ENCODE results near the gene PLK3.
A peak's percentile ranks its signal among the peaks of the same experiment; 100 is the strongest.
"Not testable (repeated sequence)": the region's sequence is repeated elsewhere in the genome, so short reads cannot be mapped to it uniquely, and the experiment has no call there.

PLK3 gene

GRCh38 chr1:44799770-44800584 is at the start of gene PLK3:
Gene PLK3, plus strand, starts transcription at chr1:44800377. Its CDS starts 87 bp downstream, at chr1:44800464.
- DNase-seq (ENCODE audit: low read depth in 3 of 3, low spot score in 1 of 3): peak; percentile 94 to 99 (median 98)

GRCh38 chr1:44757420-44757819 is 42.8 kb upstream of the PLK3 start:
- no peak for DNase-seq (ENCODE audit: low read depth in 3 of 3, low spot score in 1 of 3)

- DNase-seq (ENCODE audit: low read depth in 3 of 3, low spot score in 1 of 3): no peak
Measured at GRCh38 chr1:44759077-44759476, 41.1 kb upstream of the PLK3 start.

- DNase-seq (ENCODE audit: low read depth in 3 of 3, low spot score in 1 of 3): no peak
Measured at GRCh38 chr1:44760876-44761275, 39.3 kb upstream of the PLK3 start.

GRCh38 chr1:44766421-44766820 is 33.8 kb upstream of the PLK3 start:
- DNase-seq (ENCODE audit: low read depth in 3 of 3, low spot score in 1 of 3): not testable (repeated sequence)

- peak; percentile 74 to 77 (median 76) for DNase-seq (ENCODE audit: low read depth in 3 of 3, low spot score in 1 of 3)
Measured at GRCh38 chr1:44775078-44775929, 24.9 kb upstream of the PLK3 start, which contains the start of gene RPS8. Gene RPS8, plus strand, starts transcription at chr1:44775540. Its CDS starts 57 bp downstream, at chr1:44775597.

GRCh38 chr1:44775930-44776729 is 24.0 kb upstream of the PLK3 start:
- DNase-seq (ENCODE audit: low read depth in 3 of 3, low spot score in 1 of 3): peak in 1 of 3 donors; percentile 39

- DNase-seq (ENCODE audit: low read depth in 3 of 3, low spot score in 1 of 3): no peak
Measured at GRCh38 chr1:44776730-44777068, 23.5 kb upstream of the PLK3 start.

GRCh38 chr1:44777547-44777946 is 22.6 kb upstream of the PLK3 start:
- no peak for DNase-seq (ENCODE audit: low read depth in 3 of 3, low spot score in 1 of 3)

GRCh38 chr1:44777969-44778635 is 22.1 kb upstream of the PLK3 start:
- no peak for DNase-seq (ENCODE audit: low read depth in 3 of 3, low spot score in 1 of 3)

GRCh38 chr1:44778705-44779576 is 21.2 kb upstream of the PLK3 start:
- no peak for DNase-seq (ENCODE audit: low read depth in 3 of 3, low spot score in 1 of 3)

- DNase-seq (ENCODE audit: low read depth in 3 of 3, low spot score in 1 of 3): no peak
Measured at GRCh38 chr1:44780583-44781121, 19.5 kb upstream of the PLK3 start.

- no peak for DNase-seq (ENCODE audit: low read depth in 3 of 3, low spot score in 1 of 3)
Measured at GRCh38 chr1:44783697-44784093, 16.5 kb upstream of the PLK3 start.

GRCh38 chr1:44784094-44785028 is 15.8 kb upstream of the PLK3 start:
- DNase-seq (ENCODE audit: low read depth in 3 of 3, low spot score in 1 of 3): no peak

- no peak for DNase-seq (ENCODE audit: low read depth in 3 of 3, low spot score in 1 of 3)
Measured at GRCh38 chr1:44785029-44785380, 15.2 kb upstream of the PLK3 start.

- no peak for DNase-seq (ENCODE audit: low read depth in 3 of 3, low spot score in 1 of 3)
Measured at GRCh38 chr1:44785501-44786137, 14.6 kb upstream of the PLK3 start.

- peak in 2 of 3 donors; percentile 64 to 75 for DNase-seq (ENCODE audit: low read depth in 3 of 3, low spot score in 1 of 3)
Measured at GRCh38 chr1:44786138-44786840, 13.9 kb upstream of the PLK3 start.
